ENCODE results near the gene P2RY4. TPM values are rescaled to one million over a fixed set of nuclear protein-coding genes. Genes with fewer than 3 reads are reported as not detected.

Gene P2RY4
- total RNA-seq, 1 donor from 2014 or later = 1.3 TPM

DNA sequence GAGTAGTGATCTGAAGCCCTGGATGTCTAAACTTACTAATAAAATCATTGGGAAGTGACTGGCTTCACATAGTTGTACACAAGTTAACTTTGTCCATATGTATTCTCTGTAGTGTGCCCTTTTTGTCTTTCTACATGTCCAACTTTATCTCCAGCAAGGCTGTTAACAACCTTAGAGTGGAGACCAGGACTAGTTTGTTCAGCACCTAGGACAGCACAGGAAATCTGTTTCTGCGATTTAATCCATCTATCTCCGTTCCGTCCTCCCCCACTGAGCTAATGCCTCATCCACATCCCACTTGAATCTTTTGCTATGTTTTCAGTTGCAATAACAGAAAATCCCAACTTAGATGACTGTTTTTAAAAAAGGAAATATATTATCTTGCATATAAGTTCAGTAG, 4.8 kb upstream of the P2RY4 start:
- DNase-seq (ENCODE audit: low spot score in 2 of 2) = no peak
- no peaks in the 10 kb centered on the region for H3K27me3 ChIP-seq
- intact Hi-C loops (cut with DNase I) = no loop called here
- H3K27ac ChIP-seq = no peak overlapping the region
- TF ChIP-seq, protein P1, sequence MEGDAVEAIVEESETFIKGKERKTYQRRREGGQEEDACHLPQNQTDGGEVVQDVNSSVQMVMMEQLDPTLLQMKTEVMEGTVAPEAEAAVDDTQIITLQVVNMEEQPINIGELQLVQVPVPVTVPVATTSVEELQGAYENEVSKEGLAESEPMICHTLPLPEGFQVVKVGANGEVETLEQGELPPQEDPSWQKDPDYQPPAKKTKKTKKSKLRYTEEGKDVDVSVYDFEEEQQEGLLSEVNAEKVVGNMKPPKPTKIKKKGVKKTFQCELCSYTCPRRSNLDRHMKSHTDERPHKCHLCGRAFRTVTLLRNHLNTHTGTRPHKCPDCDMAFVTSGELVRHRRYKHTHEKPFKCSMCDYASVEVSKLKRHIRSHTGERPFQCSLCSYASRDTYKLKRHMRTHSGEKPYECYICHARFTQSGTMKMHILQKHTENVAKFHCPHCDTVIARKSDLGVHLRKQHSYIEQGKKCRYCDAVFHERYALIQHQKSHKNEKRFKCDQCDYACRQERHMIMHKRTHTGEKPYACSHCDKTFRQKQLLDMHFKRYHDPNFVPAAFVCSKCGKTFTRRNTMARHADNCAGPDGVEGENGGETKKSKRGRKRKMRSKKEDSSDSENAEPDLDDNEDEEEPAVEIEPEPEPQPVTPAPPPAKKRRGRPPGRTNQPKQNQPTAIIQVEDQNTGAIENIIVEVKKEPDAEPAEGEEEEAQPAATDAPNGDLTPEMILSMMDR (IDR thresholded peaks at IDR 0.05) = no peak
- H3K9me3 ChIP-seq = no peaks in the 10 kb centered on the region
- H3K4me1 ChIP-seq = no peaks in the 10 kb centered on the region
- no peak overlapping the region for H3K4me3 ChIP-seq
- H3K36me3 ChIP-seq = no peaks in the 10 kb centered on the region

DNA sequence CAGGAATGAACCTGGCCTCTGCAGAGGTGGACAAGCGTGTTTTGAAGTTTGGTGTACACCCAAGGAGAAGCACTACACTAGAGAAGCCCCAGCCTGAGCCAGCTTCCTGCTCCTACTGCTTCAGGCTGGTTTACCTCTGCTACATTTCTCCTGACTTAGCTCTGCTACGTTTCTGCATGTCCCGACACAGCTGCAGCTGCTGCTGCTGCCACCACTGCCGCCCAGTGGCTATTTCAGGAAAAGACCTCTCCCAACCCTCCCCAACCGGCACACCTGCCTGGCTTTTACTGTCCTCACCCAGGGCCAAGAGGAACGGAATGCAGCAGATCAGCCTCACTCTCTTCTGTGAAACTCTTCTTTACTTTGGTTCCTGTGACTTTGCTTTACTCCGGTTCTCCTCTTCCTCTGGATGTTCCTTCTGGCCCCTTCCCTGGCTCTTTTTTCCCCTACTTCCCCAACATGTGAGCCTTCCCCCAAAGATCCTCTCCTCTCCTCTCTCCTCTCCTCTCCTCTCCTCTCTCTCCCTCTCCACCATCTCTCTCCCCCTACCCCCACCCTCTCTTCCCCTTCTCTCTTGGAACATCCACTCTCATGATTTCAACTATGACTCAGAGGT, 3.1 kb upstream of the P2RY4 start:
- Histone ChIP-seq H3K4me3 (no peak overlapping the region), H3K27me3 (no peaks in the 10 kb centered on the region), H3K9me3 (no peaks in the 10 kb centered on the region), H3K4me1 (no peaks in the 10 kb centered on the region), H3K27ac (no peak overlapping the region), H3K36me3 (no peaks in the 10 kb centered on the region)
- DNase-seq (ENCODE audit: low spot score in 2 of 2) = no peak
- intact Hi-C loops (cut with DNase I) = no loop called here
- TF ChIP-seq, protein P1 (IDR thresholded peaks at IDR 0.05) = peak in 2 of 3 experiments; percentile 27 to 40

GRCh38 chrX:70257423-70258288, 2.3 kb downstream of the P2RY4 start:
- no peaks in the 10 kb centered on the region for H3K4me1 ChIP-seq
- no peak overlapping the region for H3K27ac ChIP-seq
- no peaks in the 10 kb centered on the region for H3K27me3 ChIP-seq
- intact Hi-C loops (cut with DNase I) = no loop called here
- no peak for DNase-seq (ENCODE audit: low spot score in 2 of 2)
- no peaks in the 10 kb centered on the region for H3K9me3 ChIP-seq
- TF ChIP-seq, protein P1 (IDR thresholded peaks at IDR 0.05) = no peak
- no peaks in the 10 kb centered on the region for H3K36me3 ChIP-seq
- no peak overlapping the region for H3K4me3 ChIP-seq

- H3K36me3 ChIP-seq = no peaks in the 10 kb centered on the region
- H3K27me3 ChIP-seq = no peaks in the 10 kb centered on the region
- H3K9me3 ChIP-seq = no peaks in the 10 kb centered on the region
- TF ChIP-seq, protein P1 (IDR thresholded peaks at IDR 0.05) = no peak
- no peak overlapping the region for H3K27ac ChIP-seq
- no peaks in the 10 kb centered on the region for H3K4me1 ChIP-seq
- intact Hi-C loops (cut with DNase I) = no loop called here
- no peak overlapping the region for H3K4me3 ChIP-seq
- no peak for DNase-seq (ENCODE audit: low spot score in 2 of 2)
Observed at GRCh38 chrX:70255452-70255851, 4.6 kb downstream of the P2RY4 start.

DNA sequence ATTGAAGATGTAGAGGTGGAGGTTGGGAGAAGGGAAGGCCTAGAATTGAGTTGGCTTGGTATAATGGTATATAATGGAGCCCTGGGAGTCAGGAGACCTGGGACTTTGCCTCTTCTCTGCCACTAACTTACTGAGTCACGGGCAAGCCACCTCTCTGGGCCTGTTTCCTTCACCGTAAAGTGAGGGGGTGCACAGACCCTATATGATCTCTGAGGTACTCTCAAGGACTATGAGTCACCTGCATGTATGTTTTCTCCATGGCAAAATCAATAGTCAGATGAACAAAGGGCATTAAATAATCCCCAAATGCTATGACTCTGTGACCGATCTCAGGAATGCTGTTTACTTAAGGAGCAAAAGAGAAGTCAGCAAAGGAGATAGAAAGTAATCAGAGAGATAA, 5.1 kb downstream of the P2RY4 start:
- H3K4me3 ChIP-seq = no peak overlapping the region
- no peak overlapping the region for H3K27ac ChIP-seq
- intact Hi-C loops (cut with DNase I) = no loop called here
- H3K27me3 ChIP-seq = no peaks in the 10 kb centered on the region
- DNase-seq (ENCODE audit: low spot score in 2 of 2) = no peak
- no peaks in the 10 kb centered on the region for H3K36me3 ChIP-seq
- no peaks in the 10 kb centered on the region for H3K4me1 ChIP-seq
- TF ChIP-seq, protein P1 (IDR thresholded peaks at IDR 0.05) = no peak
- H3K9me3 ChIP-seq = no peaks in the 10 kb centered on the region
